Endothelial cell of umbilical vein (primary cell): ENCODE measurements around the gene CARMIL1. TPM values are rescaled to one million over a fixed set of nuclear protein-coding genes. Genes with fewer than 3 reads are reported as not detected.

Experiments
- BruUV-seq: library from RNA; stranded (reverse); fragments of 400-500 nt; replicated peaks from 2 replicates; lab custom pipeline; 2021; lab: Mats Ljungman, UMichigan
- CTCF ChIA-PET: fragments of 300-600, 350-600 bp; sonication (Branson Sonifier 250); formaldehyde crosslinking; loops from one replicate; lab custom pipeline; 2021; ENCODE audit warnings: antibody characterized with exemption, inconsistent platforms; lab: Charles Lee
- POLR2A ChIA-PET: fragments of 300-600, 350-600 bp; sonication (Branson Sonifier 250); formaldehyde crosslinking; loops from one replicate; lab custom pipeline; 2021; ENCODE audit warnings: antibody characterized with exemption, inconsistent platforms; lab: Charles Lee
- DNase-seq: peaks from one replicate; pipeline ENCODE4 v3.0.0-alpha.2; 2011; ENCODE audit warnings: low read depth, low spot score
- FAIRE-seq: peaks from 2 replicates; lab custom pipeline; 2011; peaks lifted over from hg19 to GRCh38; lab: Jason Lieb, UNC
- H2AFZ ChIP-seq: 2 replicates; pipeline ENCODE4 v1.6.0; 2012; ENCODE audit warnings: low read depth, low read length, control low read depth, inconsistent platforms
- H3K27ac ChIP-seq: 2 replicates; pipeline ENCODE4 v1.5.1; 2011; ENCODE audit warnings: low read depth, mild to moderate bottlenecking, control low read depth, low read length, moderate library complexity; ENCODE audit not compliant: insufficient read depth
- H3K27me3 ChIP-seq, 2 experiments: 2 replicates each; pipeline versions ENCODE4 v1.6.0 to v1.6.1; 2011; ENCODE audit warnings: low read length in 2 of 2, mixed read lengths in 1 of 2; ENCODE audit not compliant: control insufficient read depth in 2 of 2, insufficient read depth in 2 of 2
- H3K36me3 ChIP-seq, 2 experiments: 2 replicates in 1 of 2; 3 replicates in 1 of 2; pipeline ENCODE4 v1.5.1; 2011; ENCODE audit warnings: low read length in 2 of 2, mild to moderate bottlenecking in 1 of 2, moderate library complexity in 1 of 2; ENCODE audit not compliant: control insufficient read depth in 2 of 2, insufficient read depth in 2 of 2; ENCODE audit errors: extremely low read depth in 1 of 2
- H3K4me1 ChIP-seq: 3 replicates; pipeline ENCODE4 v1.5.1; 2011; ENCODE audit warnings: mild to moderate bottlenecking, low read length; ENCODE audit not compliant: control insufficient read depth, insufficient read depth; ENCODE audit errors: extremely low read depth
- H3K4me2 ChIP-seq: 2 replicates; pipeline ENCODE4 v1.6.1; 2011; ENCODE audit warnings: low read length, control low read depth, mixed read lengths; ENCODE audit not compliant: insufficient read depth
- H3K4me3 ChIP-seq, 3 experiments: fragments of 200-600 bp in 1 of 3; sonication (generic), shearing (Covaris generic) in 1 of 3; replicated peaks in 1 of 3; 2 replicates each; pipeline ENCODE4 v1.5.1; 2011 to 2016; ENCODE audit warnings: control low read depth in 3 of 3, low read length in 3 of 3, mild to moderate bottlenecking in 2 of 3, inconsistent platforms in 1 of 3, low read depth in 1 of 3, moderate library complexity in 1 of 3; ENCODE audit not compliant: insufficient read depth in 1 of 3
- H3K79me2 ChIP-seq: 2 replicates; pipeline ENCODE4 v1.6.0; 2012; ENCODE audit warnings: low read length, inconsistent platforms; ENCODE audit not compliant: control insufficient read depth, insufficient read depth
- H3K9ac ChIP-seq: replicated peaks from 2 replicates; pipeline ENCODE3; 2011; ENCODE audit warnings: low read length, control low read depth; ENCODE audit not compliant: insufficient read depth; ENCODE audit errors: extremely low read depth
- H3K9me1 ChIP-seq: replicated peaks from 3 replicates; pipeline ENCODE4 v1.6.0; 2011; ENCODE audit warnings: mild to moderate bottlenecking, low read length; ENCODE audit not compliant: control insufficient read depth, insufficient read depth; ENCODE audit errors: extremely low read depth
- H3K9me3 ChIP-seq: replicated peaks from 2 replicates; pipeline ENCODE4 v1.5.1; 2012; ENCODE audit warnings: low read length, inconsistent platforms; ENCODE audit not compliant: control insufficient read depth, insufficient read depth
- H4K20me1 ChIP-seq: replicated peaks from 2 replicates; pipeline ENCODE3; 2011; ENCODE audit warnings: mild to moderate bottlenecking, low read length; ENCODE audit not compliant: control insufficient read depth, insufficient read depth; ENCODE audit errors: extremely low read depth
- CTCF ChIP-seq, 2 donors: IDR thresholded peaks; 1 replicate in 1 of 2; 2 replicates in 1 of 2; pipeline ENCODE4 v1.5.1; 2011; ENCODE audit warnings: low read length in 2 of 2, mild to moderate bottlenecking in 2 of 2, moderate library complexity in 2 of 2, control low read depth in 1 of 2, inconsistent platforms in 1 of 2, low read depth in 1 of 2; ENCODE audit not compliant: insufficient read depth in 1 of 2; ENCODE audit errors: extremely low read depth in 1 of 2
- EZH2 ChIP-seq: IDR thresholded peaks from 2 replicates; pipeline ENCODE4 v1.6.1; 2012; ENCODE audit warnings: borderline replicate concordance, low read depth, mild to moderate bottlenecking, moderate library complexity, low read length, inconsistent platforms; ENCODE audit not compliant: severe bottlenecking
- FOS ChIP-seq: IDR thresholded peaks from 2 replicates; pipeline ENCODE4 v1.6.1; 2011; ENCODE audit warnings: mild to moderate bottlenecking, low read length, moderate library complexity, borderline replicate concordance; ENCODE audit not compliant: insufficient read depth
- GATA2 ChIP-seq: IDR thresholded peaks from 2 replicates; pipeline ENCODE4 v1.7.0; 2011; ENCODE audit warnings: low read depth, mild to moderate bottlenecking, moderate library complexity, mixed read lengths, low read length; ENCODE audit not compliant: insufficient read length, insufficient read depth
- JUN ChIP-seq: IDR thresholded peaks from 2 replicates; pipeline ENCODE4 v1.6.1; 2011; ENCODE audit warnings: borderline replicate concordance, low read depth; ENCODE audit not compliant: insufficient read length, insufficient read depth
- MAX ChIP-seq: IDR thresholded peaks from 2 replicates; pipeline ENCODE4 v1.6.1; 2011; ENCODE audit not compliant: insufficient read depth, insufficient read length
- MYC ChIP-seq: IDR thresholded peaks from one replicate; pipeline ENCODE4 v1.6.1; 2011; ENCODE audit warnings: mild to moderate bottlenecking, low read depth, low read length
- POLR2A ChIP-seq: IDR thresholded peaks from 2 replicates; pipeline ENCODE4 v1.6.1; 2012; ENCODE audit warnings: low read depth, mild to moderate bottlenecking, control low read depth, low read length
- POLR2AphosphoS5 ChIP-seq: IDR thresholded peaks from 2 replicates; pipeline ENCODE4 v1.6.1; 2012; ENCODE audit warnings: low read depth, mild to moderate bottlenecking, control low read depth, low read length, moderate library complexity; ENCODE audit not compliant: insufficient read depth
- dilution Hi-C: fragments of 300-500 bp; cut with MboI; formaldehyde crosslinking; loops from one replicate; pipeline ENCODE4 v1.15.0; 2019; ENCODE audit warnings: low sequenced_read_pairs; ENCODE audit not compliant: extremely low pct_ligation_motif_present
- intact Hi-C: fragments of 100-400 bp; cut with micrococcal nuclease; formaldehyde crosslinking; loops from one replicate; pipeline ENCODE4 v1.10.0; 2022
- polyA plus RNA-seq, 4 experiments: library from polyadenylated mRNA; depleted of rRNA in 3 of 4; stranded (reverse) in 3 of 4; unstranded in 1 of 4; fragments of >200 nt; gene quantifications; 2 replicates each; pipeline versions ENCODE4 v1.2.1 to v1.2.3, GENCODE V29; 2011 to 2012; ENCODE audit warnings: missing spikeins in 1 of 4
- total RNA-seq: library from RNA; stranded (reverse); gene quantifications from 2 replicates; pipeline ENCODE4 v1.2.3, GENCODE V29; 2021

Gene CARMIL1
- total and polyA plus RNA-seq, 2 donors (not counting 3 experiments of a cell fraction or from before 2014, with no cell fraction given): 1.3 to 8.7 TPM

GRCh38 chr6:25560865-25561264 is 281.7 kb downstream of the CARMIL1 start:
- H3K9me3 ChIP-seq: no peaks in the 10 kb centered on the region
- no peak overlapping the region for H3K27ac ChIP-seq
- no peaks in the 10 kb centered on the region for H3K36me3 ChIP-seq
- CTCF ChIA-PET: interaction anchor here (2.8 kb wide), 2 partner anchors 282 to 338 kb away, joined by 12 to 15 read pairs; partner anchors contain the start of gene CARMIL1
- FAIRE-seq (no peak), DNase-seq (no peak)
- no peaks in the 10 kb centered on the region for H3K9me1 ChIP-seq
- H3K79me2 ChIP-seq: no peaks in the 10 kb centered on the region
- no peak overlapping the region for H3K4me3 ChIP-seq
- POLR2A ChIA-PET: no interaction called here
- dilution Hi-C loops: no loop called here
- BruUV-seq: no TSS peak
- no peaks in the 10 kb centered on the region for H3K4me1 ChIP-seq
- no peak overlapping the region for H3K4me2 ChIP-seq
- intact Hi-C loops: no loop called here
- no peak for TF ChIP-seq EZH2
- TF ChIP-seq FOS: no peak
- no peak for TF ChIP-seq MYC
- TF ChIP-seq MAX: no peak
- TF ChIP-seq POLR2A: no peak
- no peak for TF ChIP-seq POLR2AphosphoS5
- no peak for TF ChIP-seq GATA2
- TF ChIP-seq JUN: no peak
- no peak for TF ChIP-seq CTCF (IDR thresholded peaks at IDR 0.05; ENCODE audit: extremely low read depth in 1 of 2, insufficient read depth in 1 of 2, low read depth in 1 of 2, low read length in 2 of 2)
- H3K27me3 ChIP-seq: no peaks in the 10 kb centered on the region
- H2AFZ ChIP-seq: no peak overlapping the region
- H4K20me1 ChIP-seq: no peaks in the 10 kb centered on the region
- H3K9ac ChIP-seq: no peak overlapping the region
